Esophagus squamous epithelium (tissue), 4 donors: ENCODE data around the gene PTPRN2.

Source experiments
- CTCF ChIP-seq, 6 experiments: fragments of 450-650 bp in 4 of 6; fragments of 200-600 bp in 2 of 6; sonication (generic) in 2 of 6; IDR thresholded peaks; one replicate each; pipeline ENCODE4 v1.5.1; 2016 to 2019; ENCODE audit warnings: antibody characterized with exemption in 6 of 6, mild to moderate bottlenecking in 4 of 6, moderate library complexity in 4 of 6
- POLR2A ChIP-seq, 4 donors: fragments of 450-650 bp; IDR thresholded peaks; one replicate each; pipeline ENCODE4 v1.6.1; 2017; ENCODE audit warnings: antibody characterized with exemption in 4 of 4, mild to moderate bottlenecking in 4 of 4, moderate library complexity in 3 of 4

GRCh38 chr7:158114056-158114850, 473.4 kb downstream of the PTPRN2 start:
- no peak for TF ChIP-seq POLR2A (IDR thresholded peaks at IDR 0.05)
- no peak for TF ChIP-seq CTCF (IDR thresholded peaks at IDR 0.05)
